NCI-H2081 (cell line): ENCODE data around the gene VDR.
A peak's percentile ranks its signal among the peaks of the same experiment; 100 is the strongest.

Source experiments
- DNase-seq, 2 experiments: peaks; one replicate each; lab custom pipeline; 2025; lab: John Stamatoyannopoulos, UW

VDR gene

GRCh38 chr12:47904713-47905709 is at the start of gene VDR:
VDR (minus strand) TSS chr12:47904994; CDS start chr12:47879113, 25,881 bp downstream.
- DNase-seq = peak; percentile 61 to 73

DNA sequence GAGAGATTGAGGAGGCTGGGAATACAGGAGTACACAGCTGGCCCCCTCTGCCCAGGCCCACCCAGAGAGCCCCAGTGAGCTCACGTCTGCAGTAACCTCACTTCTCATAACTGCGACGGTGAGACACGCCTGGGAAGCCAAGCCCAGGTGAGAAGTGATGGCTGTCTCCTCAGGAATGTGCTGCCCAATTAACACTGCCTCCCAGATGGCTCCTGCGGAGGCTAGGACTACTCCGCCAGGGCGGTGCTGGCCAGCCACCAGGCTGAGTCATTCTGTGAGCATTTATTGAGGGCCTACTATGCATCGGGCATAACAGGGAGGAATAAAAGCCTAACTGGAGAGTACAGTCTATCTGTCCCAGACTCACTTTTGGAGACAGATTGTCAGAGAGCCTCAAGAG is 49.3 kb upstream of the VDR start:
- DNase-seq = no peak

GRCh38 chr12:47950856-47951468 is 46.2 kb upstream of the VDR start:
- no peak for DNase-seq

GRCh38 chr12:47949441-47950341 is 44.9 kb upstream of the VDR start:
- peak; percentile 10 to 45 for DNase-seq

GRCh38 chr12:47947341-47947740 is 42.5 kb upstream of the VDR start:
- no peak for DNase-seq

- no peak for DNase-seq
These were observed 41.9 kb upstream of the VDR start for GRCh38 chr12:47946413-47947323.

DNA sequence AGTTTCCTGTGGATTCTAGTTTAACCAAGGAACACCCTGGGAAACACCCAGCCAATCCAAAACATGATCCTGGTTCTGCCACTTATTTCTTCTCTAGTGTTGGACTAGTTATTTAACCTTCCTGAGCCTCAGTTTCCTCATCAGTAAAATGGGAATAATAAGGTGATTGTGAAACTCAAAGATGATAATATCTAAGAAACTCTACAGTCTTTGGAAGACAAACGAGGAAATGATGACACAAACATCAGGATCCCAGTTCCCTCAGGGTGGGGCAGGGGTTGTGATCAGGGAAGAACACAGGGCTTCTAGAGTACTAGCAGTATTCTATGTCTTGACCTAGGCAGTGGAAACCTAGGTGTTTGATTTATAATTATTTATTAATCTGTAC is 40.5 kb upstream of the VDR start:
- DNase-seq = no peak

DNA sequence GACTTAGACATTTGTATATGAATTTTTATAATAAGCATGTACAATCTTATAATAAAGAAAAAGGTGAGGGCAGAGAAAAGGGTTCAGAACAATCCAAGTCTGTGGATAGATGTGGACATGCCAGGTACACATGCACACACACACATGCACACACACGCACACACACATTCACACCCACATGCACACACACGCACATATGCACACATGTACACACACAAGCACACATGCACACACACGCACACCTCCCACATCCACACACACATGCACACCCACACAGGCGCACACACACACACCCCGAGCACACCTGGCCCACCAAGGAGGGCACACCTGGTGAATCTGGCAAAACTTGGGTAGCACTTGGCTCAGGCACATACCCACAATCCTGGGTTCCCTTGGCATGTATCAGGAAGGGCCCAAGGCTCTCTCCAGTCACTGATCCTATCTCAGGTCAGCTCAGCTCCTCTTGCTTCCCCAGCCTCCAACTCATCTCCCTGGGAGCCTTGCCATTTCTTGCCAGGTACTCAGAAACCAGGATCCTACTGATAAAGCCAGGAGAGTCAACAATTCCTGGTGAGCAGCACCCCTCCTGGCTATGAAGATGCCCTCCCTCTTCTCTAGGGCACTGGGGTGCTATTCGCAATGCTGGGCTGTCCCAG is 40.0 kb upstream of the VDR start:
- DNase-seq = no peak

DNA sequence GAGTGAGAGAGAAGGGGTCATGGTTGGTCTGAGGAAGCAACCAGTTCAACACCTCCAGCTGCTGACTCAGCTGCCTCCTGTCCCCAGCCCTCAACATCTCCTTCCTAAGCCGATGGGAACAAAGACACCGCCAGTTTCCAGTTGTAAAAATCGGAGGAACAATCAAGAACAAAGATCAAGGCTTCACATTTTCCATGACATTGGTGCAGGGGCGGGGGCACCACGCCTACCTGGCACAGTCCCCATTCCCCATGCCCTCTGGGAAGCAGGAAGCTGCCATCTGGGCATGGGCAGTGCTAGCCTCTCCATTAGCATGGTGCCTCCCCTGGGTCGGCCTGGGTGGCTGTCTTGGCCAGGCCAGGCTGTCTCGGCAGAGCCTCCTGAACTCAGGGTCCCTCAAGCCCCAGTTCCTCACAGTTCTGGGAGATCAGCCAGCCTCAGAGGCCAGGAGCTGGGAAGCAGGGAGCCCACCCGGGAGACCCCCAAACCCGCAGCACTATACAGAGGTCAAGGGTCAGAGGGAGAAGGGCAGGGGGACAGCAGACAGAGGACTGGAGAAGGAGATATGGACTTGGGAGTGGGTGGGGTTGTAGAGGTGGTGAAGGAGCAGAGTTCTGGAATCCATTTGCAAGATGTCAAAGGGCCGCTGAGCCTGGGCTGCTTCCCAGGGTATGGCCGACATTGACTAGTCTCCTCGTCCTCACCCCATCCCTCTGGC is 39.0 kb upstream of the VDR start:
- DNase-seq = no peak

DNA sequence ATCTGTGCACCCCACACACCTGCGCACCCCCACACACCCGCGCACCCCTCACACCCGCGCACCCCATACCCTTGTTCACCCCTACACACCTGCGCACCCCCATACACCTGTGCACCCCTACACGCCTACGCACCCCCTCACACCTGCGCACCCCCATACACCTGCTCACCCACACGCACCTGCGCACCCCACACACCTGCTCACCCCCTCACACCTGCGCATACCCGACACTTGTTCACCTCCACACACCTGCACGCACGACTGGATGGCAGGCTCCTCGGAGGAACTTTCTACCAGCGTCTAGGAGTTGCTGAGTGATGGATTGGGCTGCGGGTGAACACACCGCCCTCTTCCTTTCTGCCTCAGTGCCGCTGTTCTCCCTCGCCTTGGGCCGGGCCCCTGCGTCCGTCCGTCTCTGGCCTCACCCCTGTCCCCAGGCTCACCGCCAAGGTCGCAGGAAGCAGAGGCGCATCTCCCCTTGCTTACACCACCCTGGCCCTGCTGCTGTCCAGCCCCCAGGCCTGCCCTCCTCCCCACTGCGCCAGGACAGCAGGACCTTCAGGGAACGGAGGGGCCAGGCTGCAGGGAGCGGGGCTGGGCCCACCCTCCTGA is 37.9 kb upstream of the VDR start:
- no peak for DNase-seq

DNA sequence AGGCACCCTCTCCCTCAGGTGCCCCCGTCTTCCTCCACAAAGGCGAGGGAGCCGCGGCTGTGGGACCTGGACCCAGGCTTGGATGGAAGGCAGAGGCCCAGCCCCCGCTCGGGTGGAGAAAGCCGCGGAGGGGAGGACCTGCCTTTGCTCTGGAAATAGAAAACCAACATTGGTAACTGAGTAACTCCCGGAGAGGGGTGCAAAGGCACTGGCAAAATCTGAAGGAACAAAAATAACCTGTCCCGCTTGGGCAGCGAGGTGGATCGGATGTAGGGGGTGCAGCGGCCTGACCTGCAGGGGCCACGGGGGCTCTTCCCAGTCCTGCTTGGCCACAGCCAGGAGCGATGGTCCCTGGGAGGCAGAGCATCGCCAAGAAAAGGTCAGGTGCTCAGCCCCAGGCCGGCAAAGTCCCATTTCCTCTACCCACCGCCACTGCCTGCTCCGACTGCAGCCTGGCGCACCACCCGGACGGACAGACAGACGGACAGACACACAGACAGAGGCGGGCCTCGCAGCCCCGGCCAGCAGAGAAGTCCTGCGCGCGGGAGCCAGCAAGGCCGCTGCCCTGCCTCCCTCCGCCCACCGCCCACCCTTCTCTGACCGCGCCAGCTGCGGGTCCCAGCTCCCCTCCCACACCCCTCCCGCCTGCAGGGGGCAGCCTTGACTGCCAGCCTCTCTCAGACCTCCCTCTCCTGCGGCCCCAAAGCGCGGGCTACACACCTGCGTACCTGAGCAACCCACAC is 37.2 kb upstream of the VDR start:
- no peak for DNase-seq

- DNase-seq = no peak
These were observed 36.6 kb upstream of the VDR start for GRCh38 chr12:47941475-47941780.

GRCh38 chr12:47940773-47941474 is 36.1 kb upstream of the VDR start:
- no peak for DNase-seq

- DNase-seq = peak in 1 of 2 experiments; percentile 5
These were observed 34.3 kb upstream of the VDR start for GRCh38 chr12:47939009-47939601.

- DNase-seq = no peak
These were observed 33.8 kb upstream of the VDR start for GRCh38 chr12:47938594-47938993.

DNA sequence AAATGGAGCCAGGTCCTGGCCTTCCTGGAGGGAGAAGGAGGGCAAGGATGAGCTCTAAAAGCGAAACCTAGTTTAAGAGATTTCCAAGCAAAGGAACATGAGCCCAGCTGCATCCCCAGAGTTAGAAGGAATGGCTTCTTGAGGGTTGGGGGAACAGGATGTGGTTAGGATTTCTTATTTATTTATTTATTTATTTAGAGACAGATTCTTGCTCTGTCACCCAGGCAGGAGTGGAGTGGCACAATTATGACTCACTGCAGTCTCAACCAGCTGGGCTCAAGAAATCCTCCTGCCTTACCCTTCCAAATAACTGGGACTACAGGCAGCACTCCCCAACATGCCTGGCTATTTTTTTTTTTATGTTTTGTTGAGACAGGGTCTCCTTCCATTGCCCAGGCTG is 33.3 kb upstream of the VDR start:
- no peak for DNase-seq

DNA sequence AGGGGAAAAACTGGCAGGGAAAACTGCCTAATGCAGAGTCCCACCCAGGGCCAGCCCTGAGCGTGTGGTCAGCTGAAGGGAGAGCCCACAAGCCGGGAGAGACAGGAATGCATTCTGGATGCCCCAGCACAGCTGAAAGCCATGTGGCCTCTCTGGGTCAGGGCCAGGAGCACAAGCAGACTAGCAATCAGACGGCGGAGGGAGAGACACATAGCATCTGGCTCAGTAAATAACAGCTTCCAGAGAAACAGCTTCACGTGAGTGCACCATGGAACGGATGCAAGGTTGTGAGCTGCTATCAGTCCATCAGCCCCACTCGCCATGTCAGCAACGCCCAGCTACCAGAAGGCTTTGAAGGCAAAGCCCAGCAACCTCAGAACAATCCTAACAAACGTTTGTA is 30.4 kb upstream of the VDR start:
- no peak for DNase-seq

DNA sequence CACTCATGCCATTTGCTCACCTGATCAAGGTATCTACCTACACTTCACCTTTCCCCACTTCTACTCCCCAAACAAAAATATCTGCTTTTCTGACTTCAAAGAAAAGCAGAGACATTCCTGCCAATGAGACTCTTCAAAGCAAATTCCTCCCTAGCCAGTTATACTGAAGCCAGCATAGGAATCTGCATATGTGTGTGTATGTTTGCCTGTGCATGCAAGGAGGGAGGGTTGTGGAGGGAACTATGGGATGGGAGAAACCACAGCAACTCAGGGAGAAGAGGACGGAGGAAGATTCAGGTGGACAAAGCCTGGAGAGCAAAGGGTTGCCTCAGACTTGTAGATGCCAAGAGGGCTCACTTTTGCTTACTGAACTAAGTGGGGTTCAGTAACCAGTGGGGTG is 26.4 kb upstream of the VDR start:
- DNase-seq = no peak
